ENCODE results near the gene LBH. TPM values are rescaled to one million over a fixed set of nuclear protein-coding genes. Genes with fewer than 3 reads are reported as not detected.

The LBH gene
- total RNA-seq, 1 experiment from 2014 or later, result 1.2 TPM

DNA sequence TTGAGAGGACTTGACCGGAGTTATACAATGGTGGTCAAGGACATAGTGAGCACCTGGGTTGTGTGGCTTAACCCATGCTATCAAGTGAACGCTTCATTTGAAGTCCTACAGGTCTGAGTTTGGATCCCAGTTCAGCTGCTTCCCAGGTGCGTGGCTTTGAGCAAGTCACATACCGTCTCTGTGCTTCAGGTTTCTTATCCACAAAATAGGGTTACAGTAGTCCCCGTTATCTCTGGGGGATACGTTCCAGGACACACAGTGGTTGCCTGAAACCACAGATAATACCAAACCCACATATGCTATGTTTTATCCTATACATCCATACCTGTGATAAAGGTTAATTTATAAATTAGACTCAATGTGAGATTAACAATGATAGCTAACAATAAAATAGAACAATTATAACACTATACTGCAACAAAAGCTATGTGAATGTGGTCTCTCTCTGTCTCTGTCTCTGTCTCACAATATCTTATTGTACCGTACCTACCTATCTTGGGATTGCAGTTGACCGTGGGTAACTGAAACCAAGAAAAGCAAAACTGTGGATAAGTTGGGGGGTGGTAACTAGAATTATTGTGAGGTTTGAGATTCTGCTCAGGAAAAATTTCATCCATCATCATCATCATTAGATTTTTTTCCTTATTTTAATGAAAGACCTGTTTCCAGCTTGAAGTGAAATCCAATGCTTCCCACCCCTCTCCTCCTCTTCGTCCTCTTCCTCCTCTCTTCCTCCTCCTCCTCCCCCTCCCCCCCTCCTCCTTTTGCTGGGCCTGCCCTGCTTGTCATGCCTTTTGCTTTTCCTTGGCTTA lies 22.7 kb downstream of the LBH start:
- TF ChIP-seq CBX3 (IDR thresholded peaks at IDR 0.05; ENCODE audit: low read depth), result no peak
- no peak for TF ChIP-seq EZH2phosphoT487 (IDR thresholded peaks at IDR 0.05; ENCODE audit: borderline replicate concordance)
- TF ChIP-seq CEBPB (IDR thresholded peaks at IDR 0.05; ENCODE audit: low read depth), result no peak
- TF ChIP-seq EGR1 (IDR thresholded peaks at IDR 0.05; ENCODE audit: low read depth), result no peak
- no peak for TF ChIP-seq TCF7L2 (IDR thresholded peaks at IDR 0.05; ENCODE audit: borderline replicate concordance, extremely low read depth, insufficient read depth, insufficient read length)
- TF ChIP-seq JUND (IDR thresholded peaks at IDR 0.05), result no peak
- no peak for TF ChIP-seq ZNF274 (IDR thresholded peaks at IDR 0.05; ENCODE audit: low read depth, low read length)
- TF ChIP-seq SRF (IDR thresholded peaks at IDR 0.05; ENCODE audit: low read depth), result no peak
- no peak for TF ChIP-seq YY1 (IDR thresholded peaks at IDR 0.05; ENCODE audit: extremely low read depth, insufficient replicate concordance, low read depth, low read length)
- no peaks in the 10 kb centered on the region for H4K20me1 ChIP-seq (ENCODE audit: insufficient read depth)
- ChIA-PET POLR2A (no interaction called here), CTCF (no interaction called here), RAD21 (ENCODE audit: low non-redundant PET in 1 of 2, low total read pairs in 2 of 2, uncharacterized antibody in 2 of 2, unreplicated experiment in 2 of 2) (no interaction called here)
- H3K36me3 ChIP-seq (ENCODE audit: control insufficient read depth in 1 of 2, insufficient read depth in 2 of 2, low read length in 2 of 2), result no peaks in the 10 kb centered on the region
- no peak overlapping the region for H3K4me3 ChIP-seq (replicated peaks in 1 of 2; ENCODE audit: low read depth in 1 of 2, low read length in 2 of 2)
- intact Hi-C loops (cut with micrococcal nuclease), result no loop called here
- no peaks in the 10 kb centered on the region for H3K27me3 ChIP-seq (ENCODE audit: insufficient read depth, low read length)
- H3K9me3 ChIP-seq (ENCODE audit: control insufficient read depth in 1 of 2, insufficient read depth in 1 of 2, low read depth in 1 of 2, low read length in 2 of 2), result no peaks in the 10 kb centered on the region
- H3K9ac ChIP-seq (ENCODE audit: low read length), result no peak overlapping the region
- peaks cover 0 to 10% of the 10 kb centered on the region in 2 experiments; a peak in 2 of 4 replicates for H3K4me1 ChIP-seq (ENCODE audit: control insufficient read depth in 1 of 2, insufficient read depth in 2 of 2, low read length in 2 of 2)
- BruUV-seq (replicated peaks), result no TSS peak
- ATAC-seq, result no peak
- H3K79me2 ChIP-seq (ENCODE audit: insufficient read depth, low read length), result no peaks in the 10 kb centered on the region
- H3K27ac ChIP-seq (ENCODE audit: low read depth, low read length), result no peak overlapping the region
- no peak overlapping the region for H2AFZ ChIP-seq (ENCODE audit: low read depth, low read length, poor library complexity, severe bottlenecking)
- no peaks in the 10 kb centered on the region for H3K9me2 ChIP-seq (ENCODE audit: insufficient read depth)
- DNase-seq (ENCODE audit: low read depth, low spot score), result no peak
- H3K4me2 ChIP-seq (ENCODE audit: low read length), result no peak overlapping the region

- CTCF ChIA-PET, result no interaction called here
- ATAC-seq (no peak), DNase-seq (ENCODE audit: low read depth, low spot score) (no peak)
- Histone ChIP-seq H3K9me3 (ENCODE audit: control insufficient read depth in 1 of 2, insufficient read depth in 1 of 2, low read depth in 1 of 2, low read length in 2 of 2) (no peaks in the 10 kb centered on the region), H3K4me3 (replicated peaks in 1 of 2; ENCODE audit: low read depth in 1 of 2, low read length in 2 of 2) (no peak overlapping the region), H3K36me3 (ENCODE audit: control insufficient read depth in 1 of 2, insufficient read depth in 2 of 2, low read length in 2 of 2) (no peaks in the 10 kb centered on the region), H3K27ac (ENCODE audit: low read depth, low read length) (no peak overlapping the region), H2AFZ (ENCODE audit: low read depth, low read length, poor library complexity, severe bottlenecking) (no peak overlapping the region), H3K9me2 (ENCODE audit: insufficient read depth) (no peaks in the 10 kb centered on the region), H3K27me3 (ENCODE audit: insufficient read depth, low read length) (no peaks in the 10 kb centered on the region), H3K4me2 (ENCODE audit: low read length) (no peak overlapping the region), H3K4me1 (ENCODE audit: control insufficient read depth in 1 of 2, insufficient read depth in 2 of 2, low read length in 2 of 2) (peaks cover 0 to 10% of the 10 kb centered on the region in 2 experiments; a peak in 2 of 4 replicates), H4K20me1 (ENCODE audit: insufficient read depth) (no peaks in the 10 kb centered on the region), H3K79me2 (ENCODE audit: insufficient read depth, low read length) (no peaks in the 10 kb centered on the region), H3K9ac (ENCODE audit: low read length) (no peak overlapping the region)
- intact Hi-C loops (cut with micrococcal nuclease), result no loop called here
- POLR2A ChIA-PET, result no interaction called here
- BruUV-seq (replicated peaks), result no TSS peak
- RAD21 ChIA-PET (ENCODE audit: low non-redundant PET in 1 of 2, low total read pairs in 2 of 2, uncharacterized antibody in 2 of 2, unreplicated experiment in 2 of 2), result no interaction called here
- no peak for TF ChIP-seq YY1 (IDR thresholded peaks at IDR 0.05; ENCODE audit: extremely low read depth, insufficient replicate concordance, low read depth, low read length)
- no peak for TF ChIP-seq ATF3 (IDR thresholded peaks at IDR 0.05)
- TF ChIP-seq EGR1 (IDR thresholded peaks at IDR 0.05; ENCODE audit: low read depth), result no peak
- no peak for TF ChIP-seq CBX3 (IDR thresholded peaks at IDR 0.05; ENCODE audit: low read depth)
- TF ChIP-seq SRF (IDR thresholded peaks at IDR 0.05; ENCODE audit: low read depth), result no peak
- no peak for TF ChIP-seq JUND (IDR thresholded peaks at IDR 0.05)
- TF ChIP-seq POLR2AphosphoS5 (IDR thresholded peaks at IDR 0.05; ENCODE audit: low read depth, low read length), result no peak
- no peak for TF ChIP-seq SP1 (IDR thresholded peaks at IDR 0.05; ENCODE audit: low read depth)
- no peak for TF ChIP-seq ZBTB33 (IDR thresholded peaks at IDR 0.05; ENCODE audit: extremely low read depth, insufficient replicate concordance, low read length)
- no peak for TF ChIP-seq CEBPB (IDR thresholded peaks at IDR 0.05; ENCODE audit: low read depth)
Measured at GRCh38 chr2:30254685-30255001, 23.3 kb downstream of the LBH start.
